ENCODE data around the gene FGF22.

GRCh38 chr19:685454-685931 is 45.8 kb downstream of the FGF22 start:
- no peak for TF ChIP-seq TCF12 (IDR thresholded peaks at IDR 0.05; ENCODE audit: low read depth)
- TF ChIP-seq NFIC (IDR thresholded peaks at IDR 0.05), result no peak
- no peak for TF ChIP-seq EGR1 (IDR thresholded peaks at IDR 0.05)
- TF ChIP-seq YY1 (IDR thresholded peaks at IDR 0.05; ENCODE audit: low read depth), result no peak
- no peak for TF ChIP-seq RAD21 (IDR thresholded peaks at IDR 0.05; ENCODE audit: low read depth)
- TF ChIP-seq, protein P1, sequence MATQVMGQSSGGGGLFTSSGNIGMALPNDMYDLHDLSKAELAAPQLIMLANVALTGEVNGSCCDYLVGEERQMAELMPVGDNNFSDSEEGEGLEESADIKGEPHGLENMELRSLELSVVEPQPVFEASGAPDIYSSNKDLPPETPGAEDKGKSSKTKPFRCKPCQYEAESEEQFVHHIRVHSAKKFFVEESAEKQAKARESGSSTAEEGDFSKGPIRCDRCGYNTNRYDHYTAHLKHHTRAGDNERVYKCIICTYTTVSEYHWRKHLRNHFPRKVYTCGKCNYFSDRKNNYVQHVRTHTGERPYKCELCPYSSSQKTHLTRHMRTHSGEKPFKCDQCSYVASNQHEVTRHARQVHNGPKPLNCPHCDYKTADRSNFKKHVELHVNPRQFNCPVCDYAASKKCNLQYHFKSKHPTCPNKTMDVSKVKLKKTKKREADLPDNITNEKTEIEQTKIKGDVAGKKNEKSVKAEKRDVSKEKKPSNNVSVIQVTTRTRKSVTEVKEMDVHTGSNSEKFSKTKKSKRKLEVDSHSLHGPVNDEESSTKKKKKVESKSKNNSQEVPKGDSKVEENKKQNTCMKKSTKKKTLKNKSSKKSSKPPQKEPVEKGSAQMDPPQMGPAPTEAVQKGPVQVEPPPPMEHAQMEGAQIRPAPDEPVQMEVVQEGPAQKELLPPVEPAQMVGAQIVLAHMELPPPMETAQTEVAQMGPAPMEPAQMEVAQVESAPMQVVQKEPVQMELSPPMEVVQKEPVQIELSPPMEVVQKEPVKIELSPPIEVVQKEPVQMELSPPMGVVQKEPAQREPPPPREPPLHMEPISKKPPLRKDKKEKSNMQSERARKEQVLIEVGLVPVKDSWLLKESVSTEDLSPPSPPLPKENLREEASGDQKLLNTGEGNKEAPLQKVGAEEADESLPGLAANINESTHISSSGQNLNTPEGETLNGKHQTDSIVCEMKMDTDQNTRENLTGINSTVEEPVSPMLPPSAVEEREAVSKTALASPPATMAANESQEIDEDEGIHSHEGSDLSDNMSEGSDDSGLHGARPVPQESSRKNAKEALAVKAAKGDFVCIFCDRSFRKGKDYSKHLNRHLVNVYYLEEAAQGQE (IDR thresholded peaks at IDR 0.05; ENCODE audit: low read depth), result no peak
- no peak for TF ChIP-seq TAF1 (IDR thresholded peaks at IDR 0.05; ENCODE audit: low read depth)
- TF ChIP-seq, protein P2, sequence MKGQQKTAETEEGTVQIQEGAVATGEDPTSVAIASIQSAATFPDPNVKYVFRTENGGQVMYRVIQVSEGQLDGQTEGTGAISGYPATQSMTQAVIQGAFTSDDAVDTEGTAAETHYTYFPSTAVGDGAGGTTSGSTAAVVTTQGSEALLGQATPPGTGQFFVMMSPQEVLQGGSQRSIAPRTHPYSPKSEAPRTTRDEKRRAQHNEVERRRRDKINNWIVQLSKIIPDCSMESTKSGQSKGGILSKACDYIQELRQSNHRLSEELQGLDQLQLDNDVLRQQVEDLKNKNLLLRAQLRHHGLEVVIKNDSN (IDR thresholded peaks at IDR 0.05), result no peak
- TF ChIP-seq EP300 (IDR thresholded peaks at IDR 0.05; ENCODE audit: borderline replicate concordance), result no peak
- TF ChIP-seq, protein P3, sequence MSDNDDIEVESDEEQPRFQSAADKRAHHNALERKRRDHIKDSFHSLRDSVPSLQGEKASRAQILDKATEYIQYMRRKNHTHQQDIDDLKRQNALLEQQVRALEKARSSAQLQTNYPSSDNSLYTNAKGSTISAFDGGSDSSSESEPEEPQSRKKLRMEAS (IDR thresholded peaks at IDR 0.05), result no peak
- TF ChIP-seq FOXM1 (IDR thresholded peaks at IDR 0.05; ENCODE audit: borderline replicate concordance, low read depth), result no peak
- no peak for TF ChIP-seq CEBPB (IDR thresholded peaks at IDR 0.05)
- TF ChIP-seq ZBTB7A (IDR thresholded peaks at IDR 0.05; ENCODE audit: low read depth), result no peak
